GM12878 (cell line): ENCODE measurements around the gene GIGYF2. TPM values are rescaled to one million over a fixed set of nuclear protein-coding genes. Genes with fewer than 3 reads are reported as not detected.

ENCODE experiments used
- ATAC-seq: fragments of 200-7000 bp; cut with Tn5 transposase; 3 replicates; pipeline ENCODE4 v1.9.1; 2020; ENCODE audit warnings: mild to moderate bottlenecking, moderate library complexity
- BruUV-seq: library from RNA; stranded (reverse); fragments of 400-500 nt; replicated peaks from 2 replicates; lab custom pipeline; 2021; lab: Mats Ljungman, UMichigan
- CTCF ChIA-PET: fragments of 300-600 bp; sonication (Branson Sonifier 250); formaldehyde crosslinking; extraction: SDS; loops from one replicate; lab custom pipeline; 2021; ENCODE audit warnings: inconsistent platforms; lab: Yijun Ruan, JAX
- POLR2A ChIA-PET: fragments of 350-600 bp; formaldehyde crosslinking; extraction: SDS; loops from one replicate; lab custom pipeline; 2021; ENCODE audit warnings: inconsistent platforms; lab: Charles Lee
- RAD21 ChIA-PET: fragments of 300-600 bp; sonication (Branson Sonifier 250); formaldehyde crosslinking; loops from one replicate; lab custom pipeline; 2023; ENCODE audit warnings: antibody characterized with exemption; ENCODE audit not compliant: unreplicated experiment; lab: Charles Lee
- SMC1A ChIA-PET: fragments of 300-600 bp; sonication (Branson Sonifier 250); formaldehyde crosslinking; loops from one replicate; lab custom pipeline; 2023; ENCODE audit not compliant: unreplicated experiment, uncharacterized antibody; lab: Charles Lee
- DNase-seq: peaks from one replicate; pipeline ENCODE4 v3.0.0-alpha.2; 2011; ENCODE audit warnings: low read depth, low spot score
- FAIRE-seq: peaks from 3 replicates; lab custom pipeline; 2011; peaks lifted over from hg19 to GRCh38; lab: Jason Lieb, UNC
- H2AFZ ChIP-seq: 2 replicates; pipeline ENCODE4 v1.6.0; 2011; ENCODE audit warnings: low read depth, low read length, control low read depth; ENCODE audit not compliant: control insufficient read depth
- H3K27ac ChIP-seq: 2 replicates; pipeline ENCODE4 v1.5.1; 2011; ENCODE audit warnings: control low read depth; ENCODE audit not compliant: control insufficient read depth, insufficient read depth
- H3K27me3 ChIP-seq, 2 experiments: replicated peaks in 1 of 2; 2 replicates each; pipeline versions ENCODE4 v1.6.0 to v1.6.1; 2011; ENCODE audit warnings: low read length in 1 of 2; ENCODE audit not compliant: control insufficient read depth in 2 of 2, insufficient read depth in 2 of 2
- H3K36me3 ChIP-seq, 2 experiments: 2 replicates each; pipeline ENCODE4 v1.5.1; 2011; ENCODE audit warnings: low read length in 1 of 2; ENCODE audit not compliant: control insufficient read depth in 2 of 2, insufficient read depth in 2 of 2
- H3K4me1 ChIP-seq: 2 replicates; pipeline ENCODE4 v1.6.1; 2011; ENCODE audit warnings: mild to moderate bottlenecking, low read length, moderate library complexity, mixed read lengths; ENCODE audit not compliant: control insufficient read depth, insufficient read depth
- H3K4me2 ChIP-seq: 2 replicates; pipeline ENCODE4 v1.6.0; 2011; ENCODE audit warnings: control low read depth; ENCODE audit not compliant: control insufficient read depth, insufficient read depth
- H3K4me3 ChIP-seq: fragments of 200-600 bp; sonication (generic); 2 replicates; pipeline ENCODE4 v1.5.1; 2016
- H3K79me2 ChIP-seq: 2 replicates; pipeline ENCODE4 v1.6.0; 2011; ENCODE audit warnings: low read length; ENCODE audit not compliant: control insufficient read depth, insufficient read depth
- H3K9ac ChIP-seq: 2 replicates; pipeline ENCODE4 v1.8.0; 2011; ENCODE audit warnings: low read length, control low read depth, mixed read lengths; ENCODE audit not compliant: control insufficient read depth, insufficient read depth
- H3K9me3 ChIP-seq: replicated peaks from 3 replicates; pipeline ENCODE4 v1.5.1; 2011; ENCODE audit warnings: mild to moderate bottlenecking, low read length; ENCODE audit not compliant: control insufficient read depth, insufficient read depth
- H4K20me1 ChIP-seq: 2 replicates; pipeline ENCODE4 v1.6.0; 2011; ENCODE audit not compliant: control insufficient read depth, insufficient read depth
- CHD2 ChIP-seq: IDR thresholded peaks from 2 replicates; pipeline ENCODE4 v1.6.1; 2011; ENCODE audit warnings: low read depth, low read length, improper control_type of control experiment, borderline replicate concordance
- CREB1 ChIP-seq: IDR thresholded peaks from 2 replicates; pipeline ENCODE4 v1.6.1; 2012; ENCODE audit warnings: low read depth, mild to moderate bottlenecking, inconsistent platforms
- E4F1 ChIP-seq: fragments of 450-650 bp; IDR thresholded peaks from 2 replicates; pipeline ENCODE4 v1.6.1; 2018; ENCODE audit warnings: borderline replicate concordance, mild to moderate bottlenecking; ENCODE audit not compliant: partially characterized antibody
- HCFC1 ChIP-seq: fragments of 150-350 bp; IDR thresholded peaks from 2 replicates; pipeline ENCODE4 v1.6.1; 2014; ENCODE audit warnings: low read length
- HDAC6 ChIP-seq: fragments of 200-600 bp; sonication (generic); IDR thresholded peaks from one replicate; pipeline ENCODE4 v1.8.0; 2017; ENCODE audit warnings: antibody characterized with exemption; ENCODE audit not compliant: unreplicated experiment
- MEF2A ChIP-seq: IDR thresholded peaks from 2 replicates; pipeline ENCODE4 v1.6.1; 2011; ENCODE audit warnings: low read depth, mild to moderate bottlenecking, low read length, moderate library complexity; ENCODE audit not compliant: insufficient read depth
- MTA3 ChIP-seq: IDR thresholded peaks from 2 replicates; pipeline ENCODE4 v1.6.1; 2012; ENCODE audit warnings: low read length, inconsistent platforms, borderline replicate concordance
- TARDBP ChIP-seq: IDR thresholded peaks from 2 replicates; pipeline ENCODE4 v1.6.1; 2016; ENCODE audit warnings: borderline replicate concordance
- WGBS: methylation state at CpG from one replicate; pipeline ENCODE4 v1.1.6; 2016; ENCODE audit warnings: low lambda C conversion rate; ENCODE audit not compliant: insufficient replicate concordance, insufficient coverage; ENCODE audit errors: missing lambda C conversion rate; 5-methylcytosine and 5-hydroxymethylcytosine counted together
- in situ Hi-C: fragments of 300-500 bp; cut with MboI; formaldehyde crosslinking; loops from 9 replicates; pipeline ENCODE4 v1.14.3; 2018; ENCODE audit warnings: mixed read lengths
- intact Hi-C: fragments of 100-400 bp; cut with micrococcal nuclease; formaldehyde crosslinking; loops from one replicate; pipeline ENCODE4 v1.14.2; 2022; ENCODE audit not compliant: unreplicated experiment
- polyA plus RNA-seq, 11 experiments: library from polyadenylated mRNA; depleted of rRNA in 4 of 11; unstranded in 6 of 11; stranded (reverse) in 5 of 11; fragments of >200 nt; fragmentation: Nextera tagmentation in 4 of 11; fragmentation: Illumina TruSeq in 1 of 11; extraction: Ambion mirVana in 4 of 11; extraction: Trizol in 1 of 11; gene quantifications; 1 replicate in 1 of 11; 2 replicates in 10 of 11; pipeline versions ENCODE4 v1.2.1 to v1.2.3, GENCODE V29; 2011 to 2016; ENCODE audit warnings: inconsistent platforms in 2 of 11, missing spikeins in 2 of 11, low read depth in 1 of 11
- total RNA-seq, 4 experiments: library from RNA; depleted of rRNA in 3 of 4; stranded (reverse); fragments of >200 nt in 3 of 4; fragmentation: Illumina TruSeq in 1 of 4; extraction: Trizol in 1 of 4; gene quantifications; 2 replicates each; pipeline versions ENCODE4 v1.2.1 to v1.2.3, GENCODE V29; 2013 to 2021

GIGYF2 gene
- total and polyA plus RNA-seq, 10 of the 15 experiments (the other 5 are each of a cell fraction or from before 2014, with no cell fraction given) = 12.2 to 47.2 (median 39.0) TPM

- TF ChIP-seq CREB1 (no peak), HCFC1 (no peak), HDAC6 (no peak), E4F1 (no peak), TARDBP (no peak), CHD2 (no peak), MEF2A (no peak), MTA3 (no peak)
- SMC1A ChIA-PET = interaction anchor here (0.7 to 2.3 kb wide), 4 partner anchors 10 to 186 kb away, joined by 3 to 11 read pairs (median 4); no protein-coding TSS in a partner anchor
- intact Hi-C loops = no loop called here
Observed at GRCh38 chr2:232842689-232843088, 145.6 kb downstream of the GIGYF2 start.

More at GRCh38 chr2:232842689-232843088, 145.6 kb downstream of the GIGYF2 start:
- Histone ChIP-seq H3K4me1 (peaks cover 14% of the 10 kb centered on the region), H4K20me1 (no peaks in the 10 kb centered on the region), H2AFZ (no peak overlapping the region), H3K79me2 (no peaks in the 10 kb centered on the region; the same call in 1 of the 2 replicates), H3K27me3 (no peaks in the 10 kb centered on the region), H3K9ac (no peak overlapping the region), H3K36me3 (peaks cover 8 to 22% of the 10 kb centered on the region in 2 experiments), H3K27ac (no peak overlapping the region), H3K9me3 (no peaks in the 10 kb centered on the region), H3K4me3 (no peak overlapping the region), H3K4me2 (no peak overlapping the region)
- no TSS peak for BruUV-seq
- ChIA-PET CTCF (interaction anchor here (0.9 to 1.7 kb wide), 6 partner anchors 10 to 408 kb away, joined by 3 to 6 read pairs (median 4); no protein-coding TSS in a partner anchor), RAD21 (interaction anchor here (1.0 kb wide), 1 partner anchor 26 kb away, joined by 3 read pairs; no protein-coding TSS in a partner anchor), POLR2A (no interaction called here)
- WGBS = 50% methylated on average over 2 of the region's 2 CpGs
- FAIRE-seq = peak; percentile 7
- no peak for DNase-seq
- no peak for ATAC-seq
- in situ Hi-C loops = no loop called here
